Mesodermal cell (in vitro differentiated cells): ENCODE data around the gene SYNGAP1.
"Not testable (repeated sequence)": the region's sequence is repeated elsewhere in the genome, so short reads cannot be mapped to it uniquely, and the experiment has no call there.

Experiments
- H3K27ac ChIP-seq: 2 replicates; pipeline ENCODE4 v1.7.0; 2013; ENCODE audit warnings: mild to moderate bottlenecking, low read depth, low read length, moderate library complexity; ENCODE audit not compliant: severe bottlenecking
- H3K36me3 ChIP-seq: 2 replicates; pipeline ENCODE4 v1.7.1; 2013; ENCODE audit warnings: mild to moderate bottlenecking, low read length, moderate library complexity; ENCODE audit not compliant: control insufficient read depth, insufficient read depth
- H3K4me1 ChIP-seq: one replicate; pipeline ENCODE4 v1.7.1; 2013; ENCODE audit warnings: mild to moderate bottlenecking, low read length; ENCODE audit not compliant: insufficient read depth, control insufficient read depth, poor library complexity, severe bottlenecking
- H3K4me3 ChIP-seq: 2 replicates; pipeline ENCODE4 v1.7.0; 2013; ENCODE audit warnings: low read length, control low read depth, mild to moderate bottlenecking; ENCODE audit not compliant: insufficient read depth, poor library complexity, severe bottlenecking; ENCODE audit errors: extremely low read depth
- H3K9me3 ChIP-seq: 2 replicates; pipeline ENCODE4 v1.7.1; 2013; ENCODE audit warnings: mild to moderate bottlenecking, low read length, moderate library complexity; ENCODE audit not compliant: control insufficient read depth
- WGBS, 2 experiments: methylation state at CpG; one replicate each; pipeline ENCODE4 v1.1.5; 2013; ENCODE audit warnings: missing lambda C conversion rate in 2 of 2; ENCODE audit not compliant: insufficient coverage in 2 of 2; 5-methylcytosine and 5-hydroxymethylcytosine counted together

The SYNGAP1 gene

DNA sequence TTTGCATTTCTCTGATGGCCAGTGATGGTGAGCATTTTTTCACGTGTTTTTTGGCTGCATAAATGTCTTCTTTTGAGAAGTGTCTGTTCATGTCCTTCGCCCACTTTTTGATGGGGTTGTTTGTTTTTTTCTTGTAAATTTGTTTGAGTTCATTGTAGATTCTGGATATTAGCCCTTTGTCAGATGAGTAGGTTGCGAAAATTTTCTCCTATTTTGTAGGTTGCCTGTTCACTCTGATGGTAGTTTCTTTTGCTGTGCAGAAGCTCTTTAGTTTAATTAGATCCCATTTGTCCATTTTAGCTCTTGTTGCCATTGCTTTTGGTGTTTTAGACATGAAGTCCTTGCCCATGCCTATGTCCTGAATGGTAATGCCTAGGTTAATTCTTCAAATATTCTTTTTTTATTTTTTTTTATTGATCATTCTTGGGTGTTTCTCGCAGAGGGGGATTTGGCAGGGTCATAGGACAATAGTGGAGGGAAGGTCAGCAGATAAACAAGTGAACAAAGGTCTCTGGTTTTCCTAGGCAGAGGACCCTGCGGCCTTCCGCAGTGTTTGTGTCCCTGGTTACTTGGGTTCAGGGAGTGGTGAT, 64.9 kb downstream of the SYNGAP1 start:
- H3K27ac ChIP-seq, H3K4me3 ChIP-seq, H3K4me1 ChIP-seq, H3K36me3 ChIP-seq, H3K9me3 ChIP-seq: not testable (repeated sequence)
- no CpG with 5 or more reads among the region's 6 CpGs for WGBS, 2 experiments

DNA sequence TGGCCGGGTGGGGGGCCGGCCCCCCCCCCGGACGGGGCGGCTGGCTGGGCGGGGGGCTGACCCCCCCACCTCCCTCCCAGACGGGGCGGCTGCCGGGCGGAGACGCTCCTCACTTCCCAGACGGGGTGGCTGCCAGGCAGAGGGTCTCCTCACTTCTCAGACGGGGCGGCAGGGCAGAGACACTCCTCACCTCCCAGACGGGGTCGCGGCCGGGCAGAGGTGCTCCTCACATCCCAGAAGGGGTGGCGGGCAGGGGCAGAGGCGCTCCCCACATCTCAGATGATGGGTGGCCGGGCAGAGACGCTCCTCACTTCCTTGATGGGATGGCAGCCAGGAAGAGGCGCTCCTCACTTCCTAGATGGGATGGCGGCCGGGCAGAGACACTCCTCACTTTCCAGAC, 65.8 kb downstream of the SYNGAP1 start:
- 85% methylated on average over 4 of the region's 25 CpGs; no CpG with 5 or more reads in 1 of the 2 experiments for WGBS, 2 experiments
- H3K36me3 ChIP-seq, H3K4me3 ChIP-seq, H3K4me1 ChIP-seq, H3K27ac ChIP-seq, H3K9me3 ChIP-seq: not testable (repeated sequence)

DNA sequence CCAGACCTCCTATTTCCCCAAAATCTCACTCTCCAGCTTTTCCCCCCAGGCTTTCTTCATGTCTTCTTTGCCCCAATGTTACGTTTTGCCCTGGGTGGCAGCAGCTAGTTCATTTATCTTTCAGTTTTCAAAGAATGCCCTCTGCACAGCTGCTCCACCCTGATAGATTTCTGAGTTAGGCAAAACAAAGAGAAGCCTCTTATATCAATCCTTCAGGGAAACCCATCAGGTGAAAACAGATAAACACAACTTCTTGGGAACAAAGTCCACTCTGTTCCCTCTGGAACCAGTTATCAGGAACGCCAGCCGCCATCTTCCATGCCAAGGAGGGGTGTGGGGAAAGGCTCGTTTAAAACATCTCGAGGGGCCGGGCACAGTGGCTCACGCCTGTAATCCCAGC, 68.5 kb downstream of the SYNGAP1 start:
- no peaks in the 10 kb centered on the region for H3K9me3 ChIP-seq
- no peak overlapping the region for H3K4me3 ChIP-seq
- no peaks in the 10 kb centered on the region for H3K4me1 ChIP-seq
- H3K36me3 ChIP-seq = no peaks in the 10 kb centered on the region
- WGBS, 2 experiments = 92 to 100% methylated on average over 3 to 7 of the region's 7 CpGs
- no peak overlapping the region for H3K27ac ChIP-seq

DNA sequence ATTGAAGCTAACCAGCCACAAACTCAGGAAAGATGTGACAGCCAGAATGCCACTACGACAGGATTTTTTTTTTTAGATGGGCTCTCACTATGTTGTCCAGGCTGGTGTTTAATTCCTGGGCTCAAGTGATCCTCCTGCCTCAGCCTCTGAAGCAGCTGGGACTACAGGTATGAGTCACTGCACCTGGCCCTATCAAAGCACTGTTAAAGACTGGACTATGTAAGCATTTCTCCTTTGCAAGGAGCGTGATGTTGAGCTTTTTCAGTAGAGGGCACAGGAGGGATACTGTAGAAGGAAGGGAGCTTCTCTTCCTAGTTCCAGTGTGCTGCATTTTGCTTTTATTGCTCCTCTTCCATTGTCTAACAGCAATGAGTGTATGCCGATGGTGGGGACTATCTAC, 70.3 kb downstream of the SYNGAP1 start:
- 74 to 81% methylated on average over 3 of the region's 3 CpGs for WGBS, 2 experiments

DNA sequence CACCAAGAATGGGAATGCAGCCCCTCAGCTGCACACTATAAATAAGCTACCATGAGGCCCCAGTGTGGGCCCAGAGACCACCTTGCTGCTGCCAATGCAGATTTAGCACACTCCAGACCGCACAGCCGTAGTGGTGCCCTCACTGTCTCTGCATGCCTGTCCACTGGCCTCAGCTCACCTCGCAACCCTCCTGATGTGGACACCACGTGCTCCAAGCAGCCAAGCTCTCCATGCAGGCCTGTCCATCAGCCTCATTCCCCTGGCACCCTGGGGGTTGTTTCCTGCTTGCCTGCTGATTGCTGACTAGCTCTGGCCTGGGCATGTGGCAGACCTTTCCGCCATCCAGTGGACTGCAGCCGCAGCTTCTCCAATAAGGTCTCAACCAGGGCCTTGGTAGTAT, 70.8 kb downstream of the SYNGAP1 start:
- Histone ChIP-seq H3K9me3 (no peaks in the 10 kb centered on the region), H3K4me1 (no peaks in the 10 kb centered on the region), H3K36me3 (no peaks in the 10 kb centered on the region), H3K27ac (no peak overlapping the region), H3K4me3 (no peak overlapping the region)
- 85 to 89% methylated on average over 6 of the region's 6 CpGs for WGBS, 2 experiments

More for the DNA sequence above, 70.3 kb downstream of the SYNGAP1 start:
- Histone ChIP-seq H3K27ac (no peak overlapping the region), H3K4me3 (no peak overlapping the region), H3K4me1 (no peaks in the 10 kb centered on the region), H3K36me3 (no peaks in the 10 kb centered on the region), H3K9me3 (no peaks in the 10 kb centered on the region)

DNA sequence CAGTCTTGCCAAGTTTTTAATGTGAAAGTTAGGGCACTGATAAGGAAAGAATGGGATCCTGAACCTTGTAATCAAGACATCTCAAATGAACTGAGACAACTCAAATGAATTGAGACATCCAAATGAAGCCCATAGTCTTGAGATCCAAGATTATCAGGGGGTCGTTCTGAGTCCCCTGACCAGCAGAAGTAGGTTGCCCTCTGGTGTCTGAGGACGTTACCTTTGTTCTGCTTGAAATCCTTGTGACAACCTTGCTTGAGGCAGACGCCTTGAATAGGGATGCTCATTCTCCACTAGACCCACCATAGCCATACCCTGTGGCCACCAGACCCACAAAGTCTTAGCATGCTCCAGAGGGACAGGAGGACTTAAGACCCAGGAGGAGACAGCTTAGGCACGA, 72.2 kb downstream of the SYNGAP1 start:
- H3K4me1 ChIP-seq = no peaks in the 10 kb centered on the region
- 23 to 38% methylated on average over 3 of the region's 4 CpGs for WGBS, 2 experiments
- H3K36me3 ChIP-seq = no peaks in the 10 kb centered on the region
- H3K9me3 ChIP-seq = no peaks in the 10 kb centered on the region
- H3K27ac ChIP-seq = no peak overlapping the region
- H3K4me3 ChIP-seq = no peak overlapping the region

DNA sequence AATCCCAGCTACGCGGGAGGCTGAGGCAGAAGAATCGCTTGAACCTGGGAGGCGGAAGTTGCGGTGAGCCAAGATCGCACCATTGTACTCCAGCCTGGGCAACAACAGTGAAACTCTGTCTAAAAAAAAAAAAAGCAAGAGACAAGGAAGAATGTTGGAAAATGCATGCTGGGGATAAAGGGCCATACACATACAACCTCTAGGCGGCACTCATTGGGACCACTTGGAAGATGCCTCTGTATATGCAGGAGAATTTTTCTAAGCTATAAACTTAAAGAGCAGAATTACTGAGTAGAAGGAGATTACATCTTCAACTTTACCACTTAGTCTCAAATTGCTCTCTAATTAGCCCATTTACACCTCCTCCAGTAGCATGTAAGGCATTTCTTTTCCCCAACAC, 77.3 kb downstream of the SYNGAP1 start:
- 75 to 96% methylated on average over 2 to 4 of the region's 7 CpGs for WGBS, 2 experiments

DNA sequence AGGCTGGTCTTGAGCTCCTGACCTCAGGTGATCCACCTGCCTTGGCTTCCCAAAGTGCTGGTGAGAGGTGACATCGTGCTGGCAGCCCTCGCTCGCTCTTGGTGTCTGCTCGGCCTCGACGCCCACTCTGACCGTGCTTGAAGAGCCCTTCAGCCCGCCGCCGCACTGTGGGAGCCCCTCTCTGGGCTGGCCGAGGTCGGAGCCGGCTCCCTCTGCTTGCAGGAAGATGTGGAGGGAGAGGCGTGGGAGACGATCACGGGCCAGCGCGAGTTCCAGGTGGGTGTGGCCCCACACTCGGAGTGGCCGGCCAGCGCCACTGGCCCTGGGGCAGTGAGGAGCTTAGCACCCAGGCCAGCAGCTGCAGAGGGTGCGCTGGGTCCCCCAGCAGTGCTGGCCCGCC, 82.6 kb downstream of the SYNGAP1 start:
- Histone ChIP-seq H3K36me3 (no peaks in the 10 kb centered on the region), H3K4me3 (no peak overlapping the region), H3K9me3 (no peaks in the 10 kb centered on the region), H3K4me1 (no peaks in the 10 kb centered on the region), H3K27ac (no peak overlapping the region)
- WGBS, 2 experiments = 89 to 94% methylated on average over 16 to 20 of the region's 23 CpGs

More for the DNA sequence above, 77.3 kb downstream of the SYNGAP1 start:
- Histone ChIP-seq H3K4me3 (no peak overlapping the region), H3K27ac (no peak overlapping the region), H3K36me3 (no peaks in the 10 kb centered on the region), H3K4me1 (no peaks in the 10 kb centered on the region), H3K9me3 (no peaks in the 10 kb centered on the region)

DNA sequence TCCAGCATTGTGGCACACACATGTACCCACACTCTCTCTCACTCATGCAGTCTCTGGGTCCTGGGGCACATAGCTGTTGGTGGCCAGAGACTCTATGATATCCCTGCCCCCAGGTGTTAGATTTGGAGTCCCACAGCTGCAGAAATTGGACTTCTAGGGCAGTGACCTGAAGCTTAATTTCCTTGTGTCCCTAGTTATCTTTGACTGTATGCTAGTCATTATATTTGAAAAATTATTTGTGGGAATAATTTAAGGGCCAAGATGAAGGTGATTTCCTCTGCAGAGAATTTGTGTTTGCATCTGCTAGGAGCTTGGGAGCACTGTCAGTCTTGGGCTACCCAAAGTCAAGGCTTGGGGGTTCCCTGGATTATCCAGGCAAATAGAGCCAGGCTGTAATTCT, 84.6 kb downstream of the SYNGAP1 start:
- H3K4me1 ChIP-seq = no peaks in the 10 kb centered on the region
- H3K27ac ChIP-seq = no peak overlapping the region
- H3K9me3 ChIP-seq = no peaks in the 10 kb centered on the region
- H3K36me3 ChIP-seq = no peaks in the 10 kb centered on the region
- no peak overlapping the region for H3K4me3 ChIP-seq
